Stimulated activated naive CD8-positive, alpha-beta T cell treated with anti-CD3 and anti-CD28 coated beads, Interleukin-15, Interleukin-2, amounts not matched to agents 100 U/mL and 50 U/mL, for 24 hours (primary cell): ENCODE measurements around the gene GPR152.

Experiments
- ATAC-seq: fragments of 150-1000 bp; cut with Tn5 transposase; one replicate; pipeline ENCODE4 v1.10.0; 2021
- DNase-seq: peaks from one replicate; pipeline ENCODE4 v3.0.0; 2021

GPR152 gene

DNA sequence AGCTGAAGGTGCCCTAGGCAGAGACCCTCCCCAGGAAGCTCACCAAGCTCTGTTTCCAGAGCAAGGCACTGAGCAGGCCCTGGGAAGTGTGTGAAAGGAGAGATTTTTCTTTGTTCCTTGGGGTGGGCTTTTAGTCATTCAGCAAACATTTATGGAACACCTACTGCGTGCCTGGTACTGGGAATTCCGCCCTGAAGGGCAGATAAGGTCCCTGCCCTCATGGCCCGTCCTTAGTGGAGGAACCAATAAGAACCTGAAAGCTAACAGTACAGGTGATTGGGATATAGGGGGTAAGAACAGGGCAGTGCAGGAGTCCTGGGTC is 12.6 kb upstream of the GPR152 start:
- no peak for DNase-seq
- no peak for ATAC-seq

GRCh38 chr11:67464411-67465188 is 12.1 kb upstream of the GPR152 start:
- ATAC-seq (peak; percentile 78), DNase-seq (peak; percentile 95)

- DNase-seq, result no peak
These were observed 11.3 kb upstream of the GPR152 start for GRCh38 chr11:67463680-67464410.

DNA sequence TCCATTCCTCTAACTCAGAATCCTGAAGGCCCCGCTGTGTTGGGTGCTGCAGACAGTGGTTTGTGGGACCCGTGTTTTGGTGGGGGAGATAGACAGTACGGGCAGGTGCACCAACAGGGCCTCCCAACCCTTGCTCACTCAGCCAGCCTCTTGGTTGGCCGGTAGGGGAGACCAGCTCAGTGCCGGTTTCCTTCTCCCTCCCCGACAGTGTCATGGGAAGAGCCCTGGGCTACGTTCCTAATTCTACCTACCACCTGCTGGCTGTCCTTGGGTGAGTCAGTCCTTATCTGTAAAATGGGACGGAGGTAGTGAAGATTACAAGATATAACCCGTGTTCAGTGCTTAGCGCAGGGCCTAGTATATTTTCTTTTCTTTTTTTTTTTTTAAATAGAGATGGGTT is 10.7 kb upstream of the GPR152 start:
- no peak for ATAC-seq
- DNase-seq, result no peak

More at GRCh38 chr11:67463680-67464410, 11.3 kb upstream of the GPR152 start:
- no peak for ATAC-seq

GRCh38 chr11:67458266-67458665 is 5.7 kb upstream of the GPR152 start:
- ATAC-seq, result no peak
- DNase-seq, result no peak

DNA sequence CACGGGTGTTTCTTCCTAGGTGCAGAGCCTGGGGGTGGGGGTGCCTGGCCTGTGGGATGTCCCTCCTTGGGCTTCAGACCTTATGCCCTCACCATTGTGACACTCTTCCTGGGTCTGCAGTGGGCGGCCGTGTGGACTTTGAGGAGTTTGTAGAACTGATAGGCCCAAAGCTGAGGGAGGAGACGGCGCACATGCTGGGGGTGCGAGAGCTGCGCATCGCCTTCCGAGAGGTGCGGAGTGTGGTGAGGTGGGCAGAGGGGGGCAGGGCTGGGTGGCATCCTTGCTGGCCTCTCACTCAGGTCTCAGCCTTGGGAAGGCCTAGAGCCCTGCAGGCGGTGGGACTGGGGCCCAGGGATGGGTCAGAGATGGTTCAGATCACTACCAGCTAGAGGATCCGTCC is 4.9 kb upstream of the GPR152 start:
- ATAC-seq (no peak), DNase-seq (no peak)

DNA sequence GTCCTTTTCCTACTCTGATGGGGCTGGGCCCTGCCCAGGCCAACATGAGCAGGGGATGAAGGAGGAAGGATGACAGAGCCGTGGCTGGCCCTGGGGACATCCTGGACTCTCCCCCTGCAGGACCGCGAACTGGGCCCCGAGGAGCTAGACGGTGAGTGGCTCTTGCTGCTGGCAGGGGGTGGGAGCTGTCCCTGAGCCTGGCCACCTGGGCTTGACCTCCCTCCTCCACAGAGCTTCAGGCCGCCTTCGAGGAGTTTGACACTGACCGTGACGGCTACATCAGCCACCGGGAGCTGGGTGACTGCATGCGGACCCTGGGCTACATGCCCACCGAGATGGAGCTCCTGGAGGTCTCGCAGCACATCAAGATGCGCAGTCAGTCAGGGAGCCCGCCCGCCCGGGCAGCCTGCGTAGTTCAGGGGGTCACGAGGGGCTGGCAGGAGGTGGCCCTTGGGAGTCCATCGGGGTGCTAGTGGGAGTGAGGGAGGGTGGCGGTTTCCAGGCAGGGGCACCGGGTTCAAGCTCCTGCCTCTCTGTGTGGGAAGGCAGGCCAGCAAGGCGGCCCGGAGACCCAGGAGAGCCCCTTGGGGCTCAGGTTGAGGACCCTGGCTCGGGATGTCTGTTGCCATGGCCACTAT is 3.7 kb upstream of the GPR152 start:
- no peak for ATAC-seq
- DNase-seq, result no peak

DNA sequence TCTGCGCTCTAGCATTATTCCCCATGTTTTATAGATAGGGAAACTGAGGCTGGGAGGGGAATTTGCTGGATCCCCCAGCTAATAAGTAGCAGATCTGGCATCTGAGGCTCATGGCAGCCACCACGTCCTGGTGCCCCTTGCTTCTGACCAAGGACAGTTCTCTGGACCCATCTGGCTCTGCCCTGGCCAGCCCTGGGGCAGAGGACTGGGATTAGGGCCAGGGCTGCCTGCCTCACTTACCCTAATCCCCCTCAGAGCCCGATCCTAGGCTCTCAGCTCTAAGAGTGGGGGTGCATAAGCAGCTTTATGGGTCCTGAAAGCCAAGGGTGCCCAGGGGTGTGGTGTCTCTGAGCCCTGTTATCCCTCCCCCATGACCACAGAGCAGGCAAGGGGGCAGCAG is 2.5 kb upstream of the GPR152 start, which contains the start of gene CABP4:
Gene CABP4 (plus strand): TSS at position 301 of the 400 bp plus-strand sequence. CDS start 70 bp downstream, at position 371.
- DNase-seq, result no peak
- no peak for ATAC-seq

GRCh38 chr11:67453816-67454732 is 1.5 kb upstream of the GPR152 start:
- DNase-seq (no peak), ATAC-seq (no peak)

DNA sequence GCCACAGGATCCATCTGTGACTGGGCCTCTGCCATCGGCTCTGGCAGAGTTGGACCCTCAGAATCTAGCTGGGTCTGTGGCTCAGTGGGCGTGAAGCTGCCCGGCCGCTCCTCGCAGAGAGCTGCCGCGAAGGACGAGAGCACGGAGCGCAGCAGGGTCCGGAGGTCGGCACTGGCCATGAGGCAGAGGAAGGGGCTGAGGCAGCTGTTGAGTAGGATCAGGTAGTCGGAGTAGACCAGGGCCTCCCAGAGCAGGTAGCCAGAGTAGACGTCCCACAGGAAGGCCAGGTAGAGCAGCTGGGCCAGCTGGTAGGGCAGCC is 912 bp downstream of the GPR152 start:
- DNase-seq, result no peak
- ATAC-seq, result no peak

- ATAC-seq (no peak), DNase-seq (no peak)
These were observed 1.5 kb downstream of the GPR152 start for GRCh38 chr11:67450796-67451657.

- ATAC-seq (no peak), DNase-seq (no peak)
These were observed 3.2 kb downstream of the GPR152 start for GRCh38 chr11:67449116-67449844.

DNA sequence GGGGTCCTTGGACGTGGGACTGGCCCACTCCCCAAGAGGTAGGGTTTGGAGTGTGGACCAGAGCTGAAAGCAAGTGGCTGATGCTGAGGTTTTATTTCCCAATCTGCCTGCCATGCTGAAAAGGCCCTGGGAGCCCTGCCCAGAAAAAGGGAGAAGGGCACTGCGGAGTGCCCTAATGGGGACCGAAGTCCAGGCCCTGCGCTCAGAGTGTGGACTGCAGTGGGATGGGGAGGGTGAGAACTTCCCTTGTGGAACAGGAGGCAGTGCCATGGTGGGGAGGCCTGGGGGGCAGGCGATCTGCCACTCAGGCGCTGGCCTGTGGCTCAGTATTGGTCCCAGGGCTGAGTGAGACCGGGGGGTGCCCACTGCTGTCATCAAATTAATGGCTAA is 4.3 kb downstream of the GPR152 start:
- DNase-seq (no peak), ATAC-seq (no peak)

- no peak for ATAC-seq
- DNase-seq, result no peak
These were observed 7.0 kb downstream of the GPR152 start for GRCh38 chr11:67445515-67445914.

GRCh38 chr11:67442504-67443404 is 9.8 kb downstream of the GPR152 start:
- ATAC-seq (no peak), DNase-seq (no peak)

- DNase-seq, result no peak
- no peak for ATAC-seq
These were observed 10.7 kb downstream of the GPR152 start for GRCh38 chr11:67441731-67442351.

GRCh38 chr11:67441098-67441563 is 11.4 kb downstream of the GPR152 start:
- DNase-seq (peak; percentile 33), ATAC-seq (no peak)

GRCh38 chr11:67440229-67441097 is 12.1 kb downstream of the GPR152 start:
- ATAC-seq (no peak), DNase-seq (peak; percentile 27)
